Eye (tissue), 1 donor: ENCODE data around the gene BTBD6.

ENCODE experiments used
- DNase-seq: peaks from one replicate; pipeline ENCODE4 v3.0.0-alpha.2; 2015

The BTBD6 gene

DNA sequence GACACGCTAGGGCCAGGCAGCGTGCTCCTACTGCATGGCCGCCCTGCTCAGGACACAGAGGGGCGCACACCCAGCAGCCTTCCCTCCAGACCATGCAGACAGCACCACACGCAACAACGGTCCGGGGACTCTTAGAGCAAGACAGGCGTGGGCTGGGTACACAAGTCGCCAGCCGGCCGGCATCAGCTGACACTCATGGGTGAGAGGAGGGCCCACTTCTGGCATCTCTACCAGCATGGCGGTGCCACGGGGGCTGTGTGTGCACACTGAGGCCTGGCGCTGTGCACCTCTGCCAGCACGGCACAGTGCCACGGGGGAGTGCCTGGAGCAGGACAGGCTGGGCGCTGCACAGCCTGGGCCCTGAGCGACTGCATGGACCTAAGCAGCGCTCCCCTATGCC, 6.7 kb upstream of the BTBD6 start:
- no peak for DNase-seq

DNA sequence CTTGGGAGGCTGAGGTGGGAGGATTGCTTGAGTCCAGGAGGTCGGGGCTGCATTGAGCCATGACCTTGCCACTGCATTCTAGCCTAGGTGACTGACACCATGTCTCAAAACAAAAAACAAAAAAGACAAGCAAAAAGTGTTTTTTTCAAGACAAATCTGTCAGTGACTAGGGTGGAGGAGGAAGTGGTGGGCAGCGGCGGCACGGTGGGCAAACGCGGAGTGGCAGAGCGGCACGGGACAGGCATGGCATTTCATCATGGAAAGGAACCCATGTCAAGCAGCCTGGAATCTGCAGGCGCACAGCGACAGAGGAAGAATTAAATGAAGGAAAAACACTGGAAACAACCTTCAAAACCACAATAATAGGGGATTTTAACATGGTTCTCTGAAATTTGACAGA, 4.0 kb upstream of the BTBD6 start:
- DNase-seq: no peak

- no peak for DNase-seq
Observed at GRCh38 chr14:105247026-105247425, 1.3 kb upstream of the BTBD6 start.

DNA sequence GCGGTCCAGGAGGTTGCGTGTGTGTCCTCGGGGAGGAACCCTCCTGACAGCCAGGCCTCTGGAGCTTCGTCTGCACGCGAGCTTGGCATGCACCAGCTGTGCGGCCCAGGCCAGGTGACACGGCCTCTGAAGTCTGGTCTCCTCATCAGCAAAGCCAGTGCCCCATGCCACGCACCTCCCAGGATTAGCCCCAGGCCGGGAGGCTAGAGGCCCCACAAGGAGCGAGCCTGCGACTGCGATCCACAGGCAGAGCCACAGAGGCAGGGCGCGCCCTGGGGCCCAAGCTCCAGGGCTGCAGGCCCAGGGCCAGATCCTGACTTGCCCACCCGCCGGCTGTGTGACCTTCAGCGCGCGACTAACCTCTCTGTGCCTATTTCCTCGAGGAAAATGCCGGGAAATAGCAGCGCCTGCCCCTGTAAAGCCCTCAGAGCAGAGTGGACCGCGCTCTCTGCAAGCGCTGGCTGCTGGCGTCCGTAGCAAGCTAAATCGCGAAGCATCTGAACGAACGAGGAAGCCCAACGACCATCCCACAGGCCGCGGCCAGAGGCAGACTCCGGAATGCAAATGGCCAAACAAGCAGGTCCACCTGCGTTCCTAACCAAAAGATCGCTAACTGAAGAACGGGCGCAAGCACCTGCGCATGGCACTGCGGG, 492 bp upstream of the BTBD6 start:
- DNase-seq: no peak

GRCh38 chr14:105249182-105250007, 1.1 kb downstream of the BTBD6 start:
- DNase-seq: peak; percentile 49

GRCh38 chr14:105250008-105250366, 1.7 kb downstream of the BTBD6 start:
- no peak for DNase-seq

GRCh38 chr14:105250986-105251385, 2.7 kb downstream of the BTBD6 start:
- DNase-seq: no peak

DNA sequence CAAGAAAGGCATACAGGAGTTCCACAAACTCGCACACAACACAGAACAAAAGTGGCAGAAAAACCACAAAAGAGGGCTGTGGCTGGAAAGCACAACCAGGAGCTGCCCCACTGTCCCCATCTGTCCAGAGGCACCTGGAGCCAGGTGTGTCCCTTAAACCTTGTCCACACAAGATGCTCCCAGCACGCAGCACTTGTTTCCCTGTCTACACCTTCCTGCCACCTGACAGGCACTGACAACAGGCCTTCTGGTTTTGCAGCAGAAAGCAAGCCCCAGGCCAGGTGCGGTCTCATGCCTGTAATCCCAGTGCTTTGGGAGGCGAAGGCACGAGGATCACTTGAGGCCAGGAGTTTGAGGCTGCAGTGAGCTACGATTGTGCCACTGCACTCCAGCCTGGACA, 3.6 kb downstream of the BTBD6 start:
- DNase-seq: no peak

GRCh38 chr14:105252552-105253328, 4.4 kb downstream of the BTBD6 start:
- DNase-seq: no peak

GRCh38 chr14:105253329-105253682, 5.0 kb downstream of the BTBD6 start:
- no peak for DNase-seq

DNA sequence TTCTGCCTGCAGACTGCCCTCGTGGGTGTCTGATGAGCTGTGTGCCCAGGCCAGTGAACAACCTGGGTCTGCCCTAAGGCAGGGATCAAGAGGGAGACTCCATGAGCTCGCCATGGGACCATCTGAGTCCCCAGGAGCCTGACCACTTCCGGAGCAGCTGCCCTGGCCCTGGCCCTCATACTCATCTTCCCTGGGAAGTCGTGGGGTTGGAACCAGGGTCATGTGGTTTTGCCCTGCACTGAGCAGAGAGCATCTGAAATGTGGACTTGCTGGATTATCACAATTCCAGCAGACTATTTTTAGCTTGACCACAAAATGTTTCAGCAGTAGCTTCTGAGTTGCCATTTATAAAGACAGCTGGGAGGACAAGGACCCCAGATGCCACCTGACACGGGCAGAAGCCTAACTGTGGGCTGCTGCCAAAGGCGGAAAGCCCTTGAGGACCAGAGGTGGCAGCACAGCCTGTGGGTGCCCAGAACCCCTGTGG, 6.7 kb downstream of the BTBD6 start:
- no peak for DNase-seq

- DNase-seq: no peak
Observed at GRCh38 chr14:105256292-105256960, 8.1 kb downstream of the BTBD6 start.

DNA sequence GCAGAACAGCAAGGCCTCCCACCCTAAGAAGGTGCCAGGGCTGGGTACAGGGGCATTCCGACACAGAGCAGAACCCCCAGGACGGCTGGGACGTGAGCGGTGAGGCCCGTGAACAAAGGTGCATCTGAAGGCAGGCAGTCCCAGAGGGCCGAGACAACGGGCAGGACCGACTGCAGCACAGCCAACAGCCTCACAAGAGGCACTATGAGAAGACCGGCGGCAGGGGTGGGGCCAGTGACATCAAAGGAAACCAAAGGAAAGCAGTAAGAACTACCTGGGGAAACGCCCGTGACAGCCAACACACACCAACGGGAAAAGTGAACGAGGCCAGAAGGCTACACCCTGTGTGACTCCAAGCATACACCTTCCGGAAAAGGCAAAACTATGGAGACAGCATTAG, 9.1 kb downstream of the BTBD6 start:
- DNase-seq: no peak

GRCh38 chr14:105258846-105259245, 10.5 kb downstream of the BTBD6 start:
- no peak for DNase-seq

- DNase-seq: peak; percentile 76
Observed at GRCh38 chr14:105260959-105261358, 12.6 kb downstream of the BTBD6 start.

DNA sequence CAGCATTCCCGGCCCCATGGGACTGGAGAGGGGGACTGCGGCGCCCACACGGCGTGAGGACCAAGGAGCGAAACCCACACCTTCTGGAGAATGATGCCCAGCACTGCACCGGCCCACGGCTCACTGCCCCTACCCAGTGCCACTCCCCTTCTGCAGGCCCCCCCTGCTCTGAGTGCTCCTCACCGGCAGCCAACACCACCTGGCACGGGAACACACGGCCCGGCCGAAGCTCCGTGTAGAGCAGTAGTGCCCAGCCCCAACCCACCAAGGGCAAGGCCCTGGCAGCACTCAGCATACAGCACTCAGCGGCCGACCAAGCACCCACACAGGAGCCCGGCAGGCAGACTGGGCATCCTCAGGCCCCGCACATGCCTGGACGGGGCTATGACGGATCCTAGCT, 13.4 kb downstream of the BTBD6 start:
- no peak for DNase-seq

DNA sequence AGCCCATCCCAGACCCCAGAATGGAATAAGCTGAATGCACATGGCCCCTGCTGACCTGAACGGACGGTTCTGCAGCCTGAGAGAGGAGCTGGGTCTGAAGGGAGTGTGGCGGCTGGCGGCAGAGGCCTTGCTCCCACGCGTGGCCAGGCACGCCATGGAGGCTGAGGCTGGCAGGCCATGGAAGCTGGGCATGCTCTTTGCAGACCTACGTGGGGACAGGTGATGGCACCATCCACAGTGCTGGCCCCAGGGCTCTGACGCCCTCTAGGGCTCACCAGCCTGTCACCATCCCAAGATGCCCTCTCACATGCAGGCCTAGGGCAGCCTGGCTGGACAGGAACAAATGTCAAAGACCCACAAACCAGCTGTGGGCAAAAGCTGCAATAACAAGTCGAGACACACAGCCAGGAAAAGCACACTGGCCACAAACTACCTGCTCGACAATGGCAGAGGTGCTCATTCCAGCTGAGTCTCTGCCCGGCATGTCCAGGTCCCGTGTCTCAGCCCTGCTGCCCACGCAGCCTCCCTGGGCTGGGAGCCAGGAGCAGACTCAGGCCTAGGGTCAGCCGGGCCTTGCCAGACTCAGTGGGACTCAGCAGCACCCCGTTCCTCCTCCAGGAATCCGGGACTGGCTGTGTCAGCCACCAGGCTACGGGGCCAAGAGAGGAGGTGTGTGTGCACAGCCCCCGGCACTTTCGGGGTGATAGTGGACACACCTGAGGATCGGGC, 19.7 kb downstream of the BTBD6 start:
- no peak for DNase-seq

DNA sequence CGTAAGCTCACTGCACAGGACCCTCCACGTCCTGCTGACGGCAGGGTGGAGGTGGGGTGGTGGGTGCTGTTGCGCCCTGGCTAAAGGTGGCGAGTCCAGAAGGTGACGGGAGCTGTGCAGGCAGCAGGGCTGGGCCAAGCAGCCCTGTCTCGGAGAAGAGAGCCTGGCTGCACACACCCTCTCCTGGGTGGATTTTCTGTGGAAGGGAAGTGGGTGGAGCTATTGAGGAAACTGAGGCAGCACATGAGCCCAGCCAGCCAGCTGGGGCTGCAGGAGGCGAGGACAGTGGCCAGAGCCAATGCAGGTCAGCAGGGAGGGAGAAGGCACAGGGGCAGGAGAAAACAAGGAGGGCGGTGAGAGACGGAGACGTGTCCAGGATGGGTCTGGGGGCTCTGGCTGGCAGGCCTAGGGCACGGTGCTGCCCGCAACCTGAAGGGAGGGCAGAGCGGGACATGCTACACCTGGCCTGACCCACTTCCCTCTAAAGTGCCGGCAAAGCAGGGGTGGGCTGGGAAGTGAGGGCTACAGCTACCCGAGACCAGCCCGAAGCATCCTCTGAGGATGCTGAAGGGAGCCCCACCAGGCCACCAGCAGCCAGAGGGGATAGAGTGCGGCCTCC, 20.5 kb downstream of the BTBD6 start:
- no peak for DNase-seq

GRCh38 chr14:105269405-105269804, 21.1 kb downstream of the BTBD6 start:
- DNase-seq: no peak

- no peak for DNase-seq
Observed at GRCh38 chr14:105271224-105271890, 23.0 kb downstream of the BTBD6 start.

GRCh38 chr14:105272623-105273022, 24.3 kb downstream of the BTBD6 start:
- no peak for DNase-seq
